Stimulated activated CD8-positive, alpha-beta memory T cell treated with anti-CD3 and anti-CD28 coated beads, Interleukin-12 subunit alpha, Interleukin-12 subunit beta, amount 100 ng/mL, for 24 hours (primary cell): ENCODE data around the gene GPR157.
A peak's percentile ranks its signal among the peaks of the same experiment; 100 is the strongest.
"Not testable (repeated sequence)": the region's sequence is repeated elsewhere in the genome, so short reads cannot be mapped to it uniquely, and the experiment has no call there.

ENCODE experiments used
- DNase-seq: peaks from one replicate; pipeline ENCODE4 v3.0.0-alpha.2; 2020; ENCODE audit errors: extremely low read depth

The GPR157 gene

GRCh38 chr1:9118186-9118585 is 10.7 kb downstream of the GPR157 start:
- DNase-seq = no peak

GRCh38 chr1:9115351-9116205 is 13.3 kb downstream of the GPR157 start:
- no peak for DNase-seq

GRCh38 chr1:9112961-9113880 is 15.7 kb downstream of the GPR157 start:
- DNase-seq = no peak

GRCh38 chr1:9111957-9112356 is 16.9 kb downstream of the GPR157 start:
- DNase-seq = no peak

GRCh38 chr1:9111357-9111691 is 17.6 kb downstream of the GPR157 start:
- no peak for DNase-seq

- DNase-seq = peak; percentile 60
These were observed 18.1 kb downstream of the GPR157 start for GRCh38 chr1:9110669-9111356.

GRCh38 chr1:9108056-9108665 is 20.7 kb downstream of the GPR157 start:
- no peak for DNase-seq

GRCh38 chr1:9107136-9107535 is 21.8 kb downstream of the GPR157 start:
- no peak for DNase-seq

- DNase-seq = no peak
These were observed 22.6 kb downstream of the GPR157 start for GRCh38 chr1:9106286-9106685.

GRCh38 chr1:9105336-9105867 is 23.5 kb downstream of the GPR157 start:
- DNase-seq = no peak

- DNase-seq = no peak
These were observed 27.3 kb downstream of the GPR157 start for GRCh38 chr1:9101510-9102146.

GRCh38 chr1:9100471-9101043 is 28.3 kb downstream of the GPR157 start:
- DNase-seq = no peak

GRCh38 chr1:9099555-9099954 is 29.3 kb downstream of the GPR157 start:
- no peak for DNase-seq

- DNase-seq = no peak
These were observed 30.8 kb downstream of the GPR157 start for GRCh38 chr1:9097947-9098705.

GRCh38 chr1:9095818-9096217 is 33.1 kb downstream of the GPR157 start:
- DNase-seq = no peak

GRCh38 chr1:9093996-9094595 is 34.8 kb downstream of the GPR157 start:
- not testable (repeated sequence) for DNase-seq

GRCh38 chr1:9093581-9093980 is 35.3 kb downstream of the GPR157 start:
- DNase-seq = no peak

GRCh38 chr1:9093091-9093490 is 35.8 kb downstream of the GPR157 start:
- no peak for DNase-seq

- no peak for DNase-seq
These were observed 40.1 kb downstream of the GPR157 start for GRCh38 chr1:9088807-9089206.
